Testis (tissue), 5 donors: ENCODE measurements around the gene MTIF2. TPM values are rescaled to one million over a fixed set of nuclear protein-coding genes. Genes with fewer than 3 reads are reported as not detected.
A peak's percentile ranks its signal among the peaks of the same experiment; 100 is the strongest.

Experiments
- DNase-seq: peaks from one replicate; pipeline ENCODE4 v3.0.0-alpha.2; 2019
- H3K27ac ChIP-seq, 2 donors: fragments of 200-600 bp; sonication (generic); one replicate each; pipeline ENCODE4 v1.5.1; 2019
- H3K27me3 ChIP-seq: fragments of 200-600 bp; sonication (generic); one replicate; pipeline ENCODE4 v1.5.1; 2019
- H3K36me3 ChIP-seq: fragments of 200-600 bp; sonication (generic); one replicate; pipeline ENCODE4 v1.5.1; 2017; ENCODE audit warnings: low read depth; ENCODE audit errors: missing control alignments
- H3K4me1 ChIP-seq: fragments of 200-600 bp; sonication (generic); one replicate; pipeline ENCODE4 v1.5.1; 2019
- H3K4me3 ChIP-seq, 2 donors: fragments of 200-600 bp; sonication (generic); one replicate each; pipeline ENCODE4 v1.5.1; 2017 to 2019
- H3K9me3 ChIP-seq: fragments of 200-600 bp; sonication (generic); one replicate; pipeline ENCODE4 v1.5.1; 2017
- CTCF ChIP-seq, 3 experiments: fragments of 450-650 bp in 2 of 3; fragments of 200-600 bp in 1 of 3; sonication (generic) in 1 of 3; IDR thresholded peaks; one replicate each; pipeline ENCODE4 v1.5.1; 2016 to 2019; ENCODE audit warnings: antibody characterized with exemption in 3 of 3, mild to moderate bottlenecking in 2 of 3, moderate library complexity in 1 of 3
- POLR2A ChIP-seq: fragments of 450-650 bp; IDR thresholded peaks from one replicate; pipeline ENCODE4 v1.6.1; 2017; ENCODE audit warnings: antibody characterized with exemption, mild to moderate bottlenecking, moderate library complexity
- WGBS, 2 donors: methylation state at CpG; one replicate each; pipeline ENCODE4 v1.1.5; 2018; 5-methylcytosine and 5-hydroxymethylcytosine counted together
- intact Hi-C: fragments of 100-400 bp; cut with DNase I; formaldehyde crosslinking; loops from one replicate; pipeline ENCODE4 v1.15.1; 2023; ENCODE audit warnings: low total_unique reads
- long read RNA-seq, 2 donors: transcript quantifications; one replicate each; lab custom pipeline, GENCODE V29; 2026
- polyA plus RNA-seq: library from polyadenylated mRNA; stranded (reverse); fragments of 350-450 nt; fragmentation: Illumina TruSeq; extraction: RNeasy Lipid Tissue Mini Kit (QIAGEN cat#74804); gene quantifications from one replicate; pipeline ENCODE4 v1.2.3, GENCODE V29; 2014; ENCODE audit warnings: low read depth, low replicate concordance; ENCODE audit not compliant: insufficient read depth
- total RNA-seq, 2 donors: library from RNA; depleted of rRNA; stranded (reverse); fragments of >200 nt; gene quantifications; one replicate each; pipeline ENCODE4 v1.2.3, GENCODE V29; 2016

The MTIF2 gene, protein sequence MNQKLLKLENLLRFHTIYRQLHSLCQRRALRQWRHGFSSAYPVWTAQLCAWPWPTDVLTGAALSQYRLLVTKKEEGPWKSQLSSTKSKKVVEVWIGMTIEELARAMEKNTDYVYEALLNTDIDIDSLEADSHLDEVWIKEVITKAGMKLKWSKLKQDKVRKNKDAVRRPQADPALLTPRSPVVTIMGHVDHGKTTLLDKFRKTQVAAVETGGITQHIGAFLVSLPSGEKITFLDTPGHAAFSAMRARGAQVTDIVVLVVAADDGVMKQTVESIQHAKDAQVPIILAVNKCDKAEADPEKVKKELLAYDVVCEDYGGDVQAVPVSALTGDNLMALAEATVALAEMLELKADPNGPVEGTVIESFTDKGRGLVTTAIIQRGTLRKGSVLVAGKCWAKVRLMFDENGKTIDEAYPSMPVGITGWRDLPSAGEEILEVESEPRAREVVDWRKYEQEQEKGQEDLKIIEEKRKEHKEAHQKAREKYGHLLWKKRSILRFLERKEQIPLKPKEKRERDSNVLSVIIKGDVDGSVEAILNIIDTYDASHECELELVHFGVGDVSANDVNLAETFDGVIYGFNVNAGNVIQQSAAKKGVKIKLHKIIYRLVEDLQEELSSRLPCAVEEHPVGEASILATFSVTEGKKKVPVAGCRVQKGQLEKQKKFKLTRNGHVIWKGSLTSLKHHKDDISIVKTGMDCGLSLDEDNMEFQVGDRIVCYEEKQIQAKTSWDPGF
- total RNA-seq = 10 to 100 TPM; 19.6 to 23.9 TPM
- 15.0 TPM for polyA plus RNA-seq
- long read RNA-seq, donor 1, partial matches to known transcripts = 17 of 20 reads
- long read RNA-seq, donor 1, other reads (novel, unspliced or antisense) = 0 of 20 reads
- long read RNA-seq, donor 2, partial matches to known transcripts = 0 of 1 reads
- long read RNA-seq, donor 2, other reads (novel, unspliced or antisense) = 0 of 1 reads

- H3K4me3 ChIP-seq = peak within 1 kb of the TSS; percentile 62 to 88
- WGBS, 2 donors = 0 to 1% methylated on average over 35 to 43 of the region's 43 CpGs
- H3K27ac ChIP-seq = peak within 1 kb of the TSS; percentile 68 to 78
- intact Hi-C loops = no loop called here
- no peaks in the 10 kb centered on the region for H3K36me3 ChIP-seq
- no peaks in the 10 kb centered on the region for H3K27me3 ChIP-seq
- H3K4me1 ChIP-seq = no peaks in the 10 kb centered on the region
- peak in 1 of 3 experiments; percentile 11 for TF ChIP-seq CTCF (IDR thresholded peaks at IDR 0.05)
- no peak for TF ChIP-seq POLR2A
- DNase-seq = peak; percentile 97
- H3K9me3 ChIP-seq = no peaks in the 10 kb centered on the region
These were observed at the start of gene MTIF2 for GRCh38 chr2:55268907-55269644. Gene MTIF2, minus strand, starts transcription at chr2:55269231. Its CDS starts 5,373 bp downstream, at chr2:55263858.

DNA sequence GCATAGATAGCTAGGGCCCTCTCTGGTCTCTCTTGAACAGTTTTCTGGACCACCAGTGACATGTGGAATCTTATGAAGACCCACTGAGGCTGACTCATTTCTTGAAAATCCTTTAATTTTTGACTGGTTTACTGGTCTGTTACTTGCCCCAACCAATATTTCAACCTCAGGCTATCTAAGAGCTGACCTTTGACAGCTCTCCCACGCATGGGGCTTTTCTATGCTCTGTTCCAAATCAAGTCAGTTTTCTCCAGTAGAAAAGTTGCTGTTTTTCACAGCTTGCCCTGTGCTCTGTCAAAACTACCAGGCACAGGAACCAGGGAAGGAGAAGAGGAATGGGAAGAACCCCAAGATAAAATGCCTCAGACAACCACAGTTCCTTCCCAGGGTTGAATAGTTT is 46.0 kb upstream of the MTIF2 start:
- no peaks in the 10 kb centered on the region for H3K4me1 ChIP-seq
- WGBS, 2 donors = 60 to 64% methylated on average over 1 of the region's 1 CpG
- H3K36me3 ChIP-seq = no peaks in the 10 kb centered on the region
- TF ChIP-seq CTCF (IDR thresholded peaks at IDR 0.05) (no peak), POLR2A (no peak)
- no peak for DNase-seq
- H3K27ac ChIP-seq = no peak overlapping the region
- no peak overlapping the region for H3K4me3 ChIP-seq
- intact Hi-C loops = no loop called here
- H3K9me3 ChIP-seq = no peaks in the 10 kb centered on the region
- no peaks in the 10 kb centered on the region for H3K27me3 ChIP-seq

DNA sequence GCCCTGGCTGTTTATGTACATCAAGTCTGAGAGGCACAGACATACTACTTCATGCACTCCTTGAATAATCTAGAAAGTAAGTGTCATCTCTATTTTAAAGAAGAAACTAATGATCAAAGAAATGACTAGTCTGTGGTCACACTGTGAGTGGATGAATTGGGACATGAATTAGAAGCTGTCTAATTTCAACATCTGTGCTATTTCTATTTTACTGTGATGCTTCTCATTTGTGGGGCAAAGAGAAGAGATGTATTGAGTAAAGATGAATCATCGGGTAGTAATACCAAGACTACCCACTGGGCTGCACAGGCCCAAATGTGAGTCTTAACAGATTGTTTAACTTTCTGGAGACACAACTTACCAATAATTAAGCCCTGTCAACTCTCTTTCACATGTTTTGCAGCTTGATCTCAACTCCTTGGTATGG is 42.4 kb upstream of the MTIF2 start:
- Histone ChIP-seq H3K4me3 (no peak overlapping the region), H3K9me3 (no peaks in the 10 kb centered on the region), H3K27ac (no peak overlapping the region), H3K36me3 (no peaks in the 10 kb centered on the region), H3K27me3 (no peaks in the 10 kb centered on the region), H3K4me1 (no peaks in the 10 kb centered on the region)
- DNase-seq = no peak
- no peak for TF ChIP-seq POLR2A
- TF ChIP-seq CTCF (IDR thresholded peaks at IDR 0.05) = peak in 1 of 3 experiments; percentile 5
- 92 to 100% methylated on average over 1 of the region's 1 CpG for WGBS, 2 donors
- intact Hi-C loops = no loop called here

- Histone ChIP-seq H3K27ac (no peak overlapping the region), H3K4me3 (no peak overlapping the region), H3K36me3 (no peaks in the 10 kb centered on the region), H3K4me1 (no peaks in the 10 kb centered on the region), H3K27me3 (no peaks in the 10 kb centered on the region), H3K9me3 (no peaks in the 10 kb centered on the region)
- TF ChIP-seq CTCF (IDR thresholded peaks at IDR 0.05) (no peak), POLR2A (no peak)
- intact Hi-C loops = no loop called here
- 92% methylated on average over 2 of the region's 2 CpGs for WGBS, 2 donors
- DNase-seq = no peak
These were observed 40.4 kb upstream of the MTIF2 start for GRCh38 chr2:55309446-55309845.
